Activated CD8-positive, alpha-beta memory T cell treated with anti-CD3 and anti-CD28 coated beads, Interleukin-2, amount 50 U/mL, for 24 hours (primary cell): ENCODE measurements around the gene PROM2.

Experiments used
- DNase-seq: peaks from one replicate; pipeline ENCODE4 v3.0.0-alpha.2; 2020; ENCODE audit errors: extremely low read depth

The PROM2 gene

GRCh38 chr2:95307878-95308277, 33.6 kb downstream of the PROM2 start:
- no peak for DNase-seq

- no peak for DNase-seq
Observed at GRCh38 chr2:95308426-95308990, 34.3 kb downstream of the PROM2 start.

DNA sequence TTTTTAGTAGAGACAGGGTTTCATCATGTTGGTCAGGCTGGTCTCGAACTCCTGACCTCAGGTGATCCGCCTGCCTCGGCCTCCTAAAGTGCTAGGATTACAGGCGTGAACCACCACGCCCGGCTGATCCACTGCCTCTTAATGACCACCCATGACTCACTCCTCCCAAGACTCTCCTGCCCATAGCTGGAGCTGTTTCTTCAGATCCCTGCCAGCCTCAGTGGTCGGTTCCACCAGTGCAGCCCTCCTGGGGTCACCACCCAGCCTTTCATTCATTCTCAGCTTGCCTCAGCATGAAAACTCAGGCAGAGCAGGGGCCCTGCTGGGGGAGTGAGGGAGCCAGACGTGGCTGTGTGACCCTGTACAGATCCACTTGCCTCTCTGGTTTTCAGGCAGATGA, 35.4 kb downstream of the PROM2 start:
- no peak for DNase-seq

GRCh38 chr2:95310216-95310615, 36.0 kb downstream of the PROM2 start:
- no peak for DNase-seq

- DNase-seq: no peak
Observed at GRCh38 chr2:95310651-95311050, 36.4 kb downstream of the PROM2 start.

- DNase-seq: no peak
Observed at GRCh38 chr2:95311815-95312542, 37.7 kb downstream of the PROM2 start.

DNA sequence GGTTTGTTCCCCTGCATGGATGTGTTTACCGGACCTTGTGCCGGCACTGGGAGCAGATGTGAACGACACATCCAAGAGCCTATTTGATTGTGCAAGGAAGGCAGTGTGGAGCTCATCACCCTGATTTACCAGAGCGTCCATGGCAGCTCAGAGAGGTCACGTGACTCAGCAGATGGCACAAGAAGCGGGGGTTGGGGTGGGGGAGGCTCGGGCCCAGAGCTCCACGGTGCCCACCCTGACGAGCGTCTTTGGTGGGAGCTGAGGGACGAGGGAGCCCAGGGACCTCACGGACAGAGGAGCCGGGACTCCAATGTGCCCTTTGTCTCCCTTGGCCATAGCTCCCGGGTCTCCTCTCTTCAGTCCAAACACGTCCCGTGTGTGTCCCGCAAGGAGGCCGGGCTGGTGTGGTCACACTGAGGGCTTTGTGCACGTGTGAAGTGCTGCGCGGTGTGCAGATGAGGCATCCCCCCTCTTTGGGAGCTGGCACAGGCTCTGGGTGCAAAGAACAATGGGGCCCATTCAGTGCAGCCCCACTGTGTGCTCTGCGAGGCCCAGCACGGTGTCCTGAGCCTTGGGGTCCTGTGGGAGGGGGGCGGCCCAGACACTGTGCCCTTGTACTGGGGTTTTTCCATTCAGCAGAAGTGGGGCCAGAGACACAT, 38.4 kb downstream of the PROM2 start:
- DNase-seq: no peak

DNA sequence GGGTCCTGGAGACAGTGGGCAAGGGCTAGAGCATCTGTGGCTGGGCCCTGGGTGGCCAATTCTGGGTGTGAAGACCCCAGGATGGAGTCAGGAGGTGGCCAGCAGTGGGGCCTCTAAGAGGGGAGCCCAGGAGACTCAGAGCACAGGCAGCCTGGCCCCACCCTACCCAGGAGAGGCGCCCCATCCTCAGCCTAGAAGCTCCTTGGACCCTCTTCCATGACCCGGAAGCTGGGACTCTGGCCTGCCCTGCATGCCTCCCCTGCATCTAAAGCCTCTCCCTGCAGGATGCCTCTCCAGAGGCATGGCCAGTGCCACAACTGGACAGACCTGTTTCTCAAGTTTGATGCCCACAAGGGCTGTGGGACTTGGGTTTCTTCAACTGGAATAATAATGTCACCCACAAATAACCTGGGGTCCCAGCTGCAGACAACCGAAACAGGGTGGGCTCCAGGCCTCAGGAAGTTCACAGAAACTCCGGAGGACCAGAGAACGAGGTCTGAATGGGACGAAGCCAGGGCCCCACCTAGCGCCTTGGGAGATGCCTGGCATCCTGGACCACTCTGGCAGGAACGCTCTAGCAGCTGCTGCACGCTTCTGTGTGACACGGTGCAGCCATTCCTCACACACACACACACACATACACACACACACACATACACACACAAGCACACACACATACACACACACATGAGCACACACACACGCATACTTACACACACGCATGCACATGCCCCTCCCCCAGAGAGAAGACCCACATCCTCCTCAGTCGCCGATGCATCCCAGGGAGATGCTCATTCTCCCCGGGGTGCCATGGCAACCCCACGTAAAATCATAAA, 39.3 kb downstream of the PROM2 start:
- no peak for DNase-seq

DNA sequence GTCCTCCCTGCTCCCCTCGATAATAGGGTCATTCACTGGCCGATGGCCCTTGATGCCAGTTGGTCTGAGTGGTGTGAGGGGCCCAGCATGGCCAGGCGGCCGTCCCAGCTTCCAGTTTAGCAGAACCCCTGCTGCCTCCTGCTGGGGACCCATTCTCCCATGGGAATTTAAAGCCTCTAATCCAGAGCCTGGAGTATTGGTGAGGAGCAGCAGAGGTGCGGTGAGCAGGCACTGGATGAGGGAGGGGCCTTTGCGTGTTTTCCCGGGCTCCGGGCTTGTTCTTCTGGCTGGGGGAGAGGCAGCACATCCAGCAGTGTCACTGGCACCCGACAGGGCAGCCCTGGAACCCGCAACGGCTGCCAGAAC, 40.3 kb downstream of the PROM2 start:
- no peak for DNase-seq

DNA sequence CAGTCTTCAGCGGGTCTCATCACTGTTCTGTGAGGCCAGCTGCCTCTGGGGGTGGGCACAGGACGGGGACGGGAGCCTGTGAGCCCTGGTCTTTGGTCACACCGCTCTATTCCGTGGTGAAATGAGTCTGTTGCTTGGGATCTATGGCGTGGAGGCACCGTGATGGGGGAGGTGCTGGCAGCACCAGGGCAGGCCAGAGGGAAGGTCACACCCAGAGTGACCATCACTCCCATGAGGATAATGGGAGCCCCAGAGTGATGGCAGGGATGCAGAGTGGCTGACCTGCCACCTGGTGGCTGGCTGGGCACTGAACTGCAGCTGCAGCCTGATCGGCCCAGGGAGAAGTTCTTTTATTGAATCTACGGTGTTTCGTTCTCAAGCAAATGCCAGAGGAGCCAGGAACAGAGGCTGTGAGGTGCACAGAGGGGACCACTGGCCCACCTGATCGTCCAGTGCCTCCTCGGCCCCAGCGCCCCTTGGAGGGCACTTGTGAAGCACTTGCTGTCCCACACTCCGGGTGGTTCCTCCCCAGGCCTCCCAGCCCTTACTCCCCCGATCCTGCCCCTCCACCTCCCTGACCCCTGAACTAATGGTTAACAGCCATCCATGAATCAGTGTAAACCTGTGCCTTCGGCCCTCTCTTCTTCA, 40.8 kb downstream of the PROM2 start:
- DNase-seq: no peak

DNA sequence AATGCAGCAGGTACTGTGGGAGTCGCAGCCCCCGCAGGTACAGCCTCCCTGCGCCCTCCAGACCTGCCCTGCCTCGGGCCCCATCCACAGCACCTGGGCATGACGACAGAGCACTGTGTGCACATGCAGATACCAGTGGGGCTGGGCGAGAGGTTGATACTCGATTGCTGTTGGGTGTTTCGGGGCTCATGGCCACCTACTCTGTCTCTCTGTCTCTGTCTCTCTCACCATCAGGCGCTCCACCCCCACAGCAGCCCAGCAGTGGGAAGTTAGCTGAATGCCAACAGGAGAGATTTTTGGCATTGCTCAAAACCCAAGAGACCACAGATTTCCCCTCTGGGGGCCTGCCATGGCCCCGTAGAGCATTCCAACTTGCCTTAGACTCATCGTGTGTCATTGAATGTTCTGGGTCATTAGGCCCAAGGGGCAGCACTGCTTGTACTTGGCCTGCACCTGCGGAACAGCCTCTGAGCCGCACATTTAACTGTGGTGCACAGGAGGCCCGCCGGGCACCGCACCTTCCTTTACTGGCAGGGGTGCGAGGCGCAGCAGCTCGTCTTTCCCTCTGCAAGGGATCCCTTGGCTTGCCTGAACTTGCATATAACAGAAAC, 41.7 kb downstream of the PROM2 start:
- DNase-seq: no peak

GRCh38 chr2:95316466-95317122, 42.3 kb downstream of the PROM2 start:
- no peak for DNase-seq

DNA sequence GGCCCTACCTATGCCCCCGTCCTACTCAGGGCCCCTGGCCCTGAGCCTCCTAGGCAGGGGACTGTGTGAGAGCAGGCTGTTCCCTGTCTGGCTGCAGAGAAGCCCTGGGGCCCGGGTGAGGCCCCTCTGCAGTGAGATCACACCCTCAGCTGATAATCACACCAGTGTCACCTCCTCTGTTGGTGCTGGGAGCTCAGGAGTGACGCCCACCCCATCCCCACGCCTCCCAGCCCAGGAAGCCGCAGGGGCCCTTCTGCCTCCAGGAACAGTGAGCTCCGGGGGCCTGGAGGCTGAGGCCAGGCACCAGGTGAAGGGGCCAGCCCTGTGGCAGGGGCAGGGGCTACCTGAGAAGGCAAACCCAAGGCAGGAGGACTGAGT, 42.9 kb downstream of the PROM2 start:
- DNase-seq: no peak

GRCh38 chr2:95317665-95318425, 43.6 kb downstream of the PROM2 start:
- DNase-seq: no peak

DNA sequence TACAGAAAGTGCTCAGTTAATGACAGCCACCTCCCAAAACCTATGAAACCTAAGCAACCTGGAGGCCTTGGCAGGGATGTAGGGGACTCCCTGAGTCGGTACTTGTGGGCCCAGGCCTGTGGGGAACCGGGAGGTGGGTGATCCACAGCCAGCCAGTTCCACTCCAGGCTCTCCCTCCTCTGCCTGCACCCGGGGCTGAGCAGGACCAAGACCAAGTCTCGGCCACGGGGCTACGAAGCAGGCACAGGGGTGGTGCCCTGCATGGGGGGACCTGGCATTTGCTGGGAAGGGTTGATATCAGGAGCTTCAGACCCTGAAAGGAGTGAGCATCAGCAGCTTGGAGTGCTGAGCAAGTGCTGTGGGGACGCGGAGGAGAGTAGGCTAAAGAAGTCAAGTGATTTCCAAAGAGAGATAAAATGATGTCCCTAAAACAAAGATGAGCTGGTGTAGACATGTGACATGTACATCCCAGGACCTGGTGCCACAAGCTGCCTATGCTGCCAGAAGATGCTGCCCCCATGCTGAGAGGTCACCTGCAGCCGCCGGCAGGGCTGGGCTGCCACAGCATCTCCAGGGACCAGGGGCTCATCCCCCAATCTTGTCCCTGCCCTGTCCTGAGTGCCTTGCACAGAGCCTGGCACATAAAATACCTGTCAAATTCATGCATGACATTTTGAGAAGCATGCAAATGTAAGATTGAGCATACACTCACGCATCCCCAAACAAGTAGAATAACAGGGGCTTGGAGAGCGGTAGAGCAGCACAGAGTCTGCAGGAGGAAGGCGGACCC, 44.4 kb downstream of the PROM2 start:
- no peak for DNase-seq

GRCh38 chr2:95319481-95320343, 45.5 kb downstream of the PROM2 start:
- DNase-seq: no peak

GRCh38 chr2:95320344-95320712, 46.1 kb downstream of the PROM2 start:
- DNase-seq: no peak

GRCh38 chr2:95320986-95321767, 46.9 kb downstream of the PROM2 start:
- no peak for DNase-seq
